Heart right ventricle (tissue), 16 donors: Measurements from ENCODE around the gene CIAO2B. TPM values are rescaled to one million over a fixed set of nuclear protein-coding genes. Genes with fewer than 3 reads are reported as not detected.

ENCODE experiments used
- ATAC-seq, 8 donors: fragments of 200-7000 bp; cut with Tn5 transposase; one replicate each; pipeline ENCODE4 v1.9.1; 2020; ENCODE audit warnings: mild to moderate bottlenecking in 8 of 8, moderate library complexity in 8 of 8, moderate number of reproducible peaks in 1 of 8
- DNase-seq, 2 donors: peaks; one replicate each; pipeline ENCODE4 v3.0.0-alpha.2; 2020
- H3K27ac ChIP-seq, 10 donors: fragments of 200-600 bp; sonication (generic) in 2 of 10; one replicate each; pipeline versions ENCODE4 v1.5.0 to v1.8.0; 2020 to 2022; ENCODE audit warnings: mild to moderate bottlenecking in 3 of 10
- H3K27me3 ChIP-seq, 7 donors: fragments of 200-600 bp; one replicate each; pipeline ENCODE4 v1.8.0; 2021 to 2022; ENCODE audit warnings: mild to moderate bottlenecking in 2 of 7
- H3K36me3 ChIP-seq, 9 donors: fragments of 200-600 bp; sonication (generic) in 1 of 9; one replicate each; pipeline versions ENCODE4 v1.5.0 to v1.8.0; 2020 to 2022; ENCODE audit warnings: mild to moderate bottlenecking in 2 of 9
- H3K4me1 ChIP-seq, 9 donors: fragments of 200-600 bp; sonication (generic) in 1 of 9; one replicate each; pipeline versions ENCODE4 v1.5.0 to v1.8.0; 2020 to 2022; ENCODE audit warnings: mild to moderate bottlenecking in 4 of 9
- H3K4me3 ChIP-seq, 10 donors: fragments of 200-600 bp; sonication (generic) in 2 of 10; one replicate each; pipeline versions ENCODE4 v1.5.0 to v1.8.0; 2020 to 2022; ENCODE audit warnings: mild to moderate bottlenecking in 7 of 10, moderate library complexity in 2 of 10
- H3K9me3 ChIP-seq, 11 donors: fragments of 200-600 bp in 10 of 11; sonication (generic) in 2 of 11; one replicate each; pipeline versions ENCODE4 v1.5.0 to v1.8.0; 2013 to 2022; ENCODE audit warnings: mild to moderate bottlenecking in 2 of 11, control low read depth in 1 of 11, moderate library complexity in 1 of 11
- CTCF ChIP-seq, 9 donors: fragments of 200-600 bp; sonication (generic) in 2 of 9; IDR thresholded peaks; one replicate each; pipeline versions ENCODE4 v1.5.0 to v1.8.0; 2021 to 2022; ENCODE audit warnings: antibody characterized with exemption in 9 of 9, mild to moderate bottlenecking in 5 of 9, moderate library complexity in 1 of 9
- WGBS, 2 donors: extraction: QIAGEN DNeasy Blood & Tissue Kit; methylation state at CpG; one replicate each; pipeline ENCODE4 v1.1.7; 2013; ENCODE audit warnings: inconsistent platforms in 1 of 2; 5-methylcytosine and 5-hydroxymethylcytosine counted together
- intact Hi-C, 10 donors: fragments of 100-400 bp; cut with DNase I; formaldehyde crosslinking; loops; one replicate each; pipeline versions ENCODE4 v1.11.1 to v1.14.2; 2022
- polyA plus RNA-seq, 2 donors: library from polyadenylated mRNA; stranded (reverse); fragments of 200-250 nt; gene quantifications; one replicate each; pipeline ENCODE4 v1.2.3, GENCODE V29; 2013
- total RNA-seq, 10 donors: library from RNA; stranded (reverse); fragmentation: NEBNext Ultra II Directional in 3 of 10; extraction: Animal tissue kit (Norgen Biotek cat#: 25700) in 3 of 10; gene quantifications; one replicate each; pipeline versions ENCODE4 v1.2.1 to v1.2.4, GENCODE V29; 2021 to 2023
- donor health status: Arrhythmogenic right ventricular cardiomyopathy.
- donor health status: ischemic (EF 13 %, LVEDD 7.1; RV severe dilation, severe dysfunction).
- donor health status: healthy with polysubstance abuse.
- donor health status: DM: no; HTN: yes; CAD: no.
- donor health status: DM: no; HTN: no; CAD: no.
- donor health status: ischemic (EF 25% LVEDD 6.9; RV normal size, moderate dysfunction).
- donor health status: ischemic (EF 25% LVEDD 5.7; RV mildly dilated, moderate dysfunction).
- donor health status: healthy.
- donor health status: DM: yes; HTN: yes; CAD: no.
- donor health status: Ischemic cardiomyopathy.
- donor health status: ischemic (EF 35%, LVEDD 5.7; RV mildly dilated, moderate dysfunction).
- donor health status: nonischemic (EF 11% LVEDD 7.7; RV severe dilation, severe dysfunction).
- donor health status: DM: yes; HTN: yes; CAD: no.
- donor health status: PGD.
- donor health status: ischemic (EF 29% LVEDD 5.4; RV normal size, mild dysfunction).
- donor health status: nonischemic (EF 23%, LVEDD 6.1; RV moderate dilation, normal function).

CIAO2B gene
- total and polyA plus RNA-seq, 12 donors: 103 to 743 (median 115) TPM

GRCh38 chr16:66911801-66912200, 22.4 kb downstream of the CIAO2B start:
- Histone ChIP-seq H3K9me3 (no peaks in the 10 kb centered on the region), H3K27me3 (no peaks in the 10 kb centered on the region), H3K36me3 (no peaks in the 10 kb centered on the region), H3K4me3 (no peak overlapping the region), H3K27ac (no peak overlapping the region), H3K4me1 (peaks cover 0 to 21% (median 10%) of the 10 kb centered on the region in 9 donors)
- DNase-seq (no peak), ATAC-seq (no peak)
- 92% methylated on average over 8 of the region's 8 CpGs for WGBS, 2 donors
- intact Hi-C loops: no loop called here
- TF ChIP-seq CTCF (IDR thresholded peaks at IDR 0.05): no peak

- DNase-seq: no peak
- H3K4me1 ChIP-seq: peaks cover under 1 to 28% (median 17%) of the 10 kb centered on the region in 9 donors
- ATAC-seq: no peak
- no peak overlapping the region for H3K27ac ChIP-seq
- H3K36me3 ChIP-seq: no peaks in the 10 kb centered on the region
- no peaks in the 10 kb centered on the region for H3K27me3 ChIP-seq
- intact Hi-C loops: no loop called here
- 74 to 79% methylated on average over 5 of the region's 5 CpGs for WGBS, 2 donors
- H3K4me3 ChIP-seq: no peak overlapping the region
- H3K9me3 ChIP-seq: no peaks in the 10 kb centered on the region
- no peak for TF ChIP-seq CTCF (IDR thresholded peaks at IDR 0.05)
These were observed 23.1 kb downstream of the CIAO2B start for GRCh38 chr16:66911112-66911511.

GRCh38 chr16:66910175-66910940, 23.8 kb downstream of the CIAO2B start:
- TF ChIP-seq CTCF (IDR thresholded peaks at IDR 0.05): no peak
- no peaks in the 10 kb centered on the region for H3K36me3 ChIP-seq
- 76 to 77% methylated on average over 14 of the region's 14 CpGs for WGBS, 2 donors
- H3K4me1 ChIP-seq: peaks cover 8 to 36% (median 24%) of the 10 kb centered on the region in 9 donors
- intact Hi-C loops: no loop called here
- no peak overlapping the region for H3K4me3 ChIP-seq
- no peak overlapping the region for H3K27ac ChIP-seq
- H3K27me3 ChIP-seq: no peaks in the 10 kb centered on the region
- ATAC-seq (no peak), DNase-seq (no peak)
- no peaks in the 10 kb centered on the region for H3K9me3 ChIP-seq

GRCh38 chr16:66908762-66909559, 25.2 kb downstream of the CIAO2B start:
- Histone ChIP-seq H3K9me3 (no peaks in the 10 kb centered on the region), H3K36me3 (no peaks in the 10 kb centered on the region), H3K27ac (no peak overlapping the region), H3K4me1 (peaks cover 13 to 50% (median 26%) of the 10 kb centered on the region in 9 donors), H3K27me3 (no peaks in the 10 kb centered on the region), H3K4me3 (no peak overlapping the region)
- DNase-seq (no peak), ATAC-seq (no peak)
- intact Hi-C loops: no loop called here
- 91 to 94% methylated on average over 14 of the region's 14 CpGs for WGBS, 2 donors
- no peak for TF ChIP-seq CTCF (IDR thresholded peaks at IDR 0.05)
